ENCODE results near the gene CREB5. TPM values are rescaled to one million over a fixed set of nuclear protein-coding genes. Genes with fewer than 3 reads are reported as not detected.

Gene CREB5
- total RNA-seq, 1 experiment from 2014 or later: 0.49 TPM

GRCh38 chr7:28418311-28418710 is 6.0 kb downstream of the CREB5 start:
- Histone ChIP-seq H3K4me1 (ENCODE audit: control insufficient read depth in 1 of 2, insufficient read depth in 2 of 2, low read length in 2 of 2) (no peaks in the 10 kb centered on the region), H3K9me3 (ENCODE audit: control insufficient read depth in 1 of 2, insufficient read depth in 1 of 2, low read depth in 1 of 2, low read length in 2 of 2) (no peaks in the 10 kb centered on the region), H3K79me2 (ENCODE audit: insufficient read depth, low read length) (no peaks in the 10 kb centered on the region), H3K27me3 (ENCODE audit: insufficient read depth, low read length) (peaks cover 85% of the 10 kb centered on the region), H2AFZ (ENCODE audit: low read depth, low read length, poor library complexity, severe bottlenecking) (no peak overlapping the region), H3K9ac (ENCODE audit: low read length) (no peak overlapping the region), H3K4me3 (replicated peaks in 1 of 2; ENCODE audit: low read depth in 1 of 2, low read length in 2 of 2) (no peak overlapping the region), H3K36me3 (ENCODE audit: control insufficient read depth in 1 of 2, insufficient read depth in 2 of 2, low read length in 2 of 2) (no peaks in the 10 kb centered on the region), H3K4me2 (ENCODE audit: low read length) (no peak overlapping the region), H4K20me1 (ENCODE audit: insufficient read depth) (no peaks in the 10 kb centered on the region), H3K27ac (ENCODE audit: low read depth, low read length) (no peak overlapping the region), H3K9me2 (ENCODE audit: insufficient read depth) (no peaks in the 10 kb centered on the region)
- ChIA-PET RAD21 (ENCODE audit: low non-redundant PET in 1 of 2, low total read pairs in 2 of 2, uncharacterized antibody in 2 of 2, unreplicated experiment in 2 of 2) (no interaction called here), POLR2A (no interaction called here), CTCF (no interaction called here)
- DNase-seq (ENCODE audit: low read depth, low spot score) (no peak), ATAC-seq (no peak)
- BruUV-seq (replicated peaks): no TSS peak
- intact Hi-C loops (cut with micrococcal nuclease): no loop called here
- no peak for TF ChIP-seq FOSL1 (IDR thresholded peaks at IDR 0.05; ENCODE audit: low read depth)

GRCh38 chr7:28418966-28419365 is 6.6 kb downstream of the CREB5 start:
- DNase-seq (ENCODE audit: low read depth, low spot score) (no peak), ATAC-seq (no peak)
- Histone ChIP-seq H3K9me3 (ENCODE audit: control insufficient read depth in 1 of 2, insufficient read depth in 1 of 2, low read depth in 1 of 2, low read length in 2 of 2) (no peaks in the 10 kb centered on the region), H3K4me3 (replicated peaks in 1 of 2; ENCODE audit: low read depth in 1 of 2, low read length in 2 of 2) (no peak overlapping the region), H2AFZ (ENCODE audit: low read depth, low read length, poor library complexity, severe bottlenecking) (no peak overlapping the region), H3K9ac (ENCODE audit: low read length) (no peak overlapping the region), H3K27ac (ENCODE audit: low read depth, low read length) (no peak overlapping the region), H3K27me3 (ENCODE audit: insufficient read depth, low read length) (peaks cover 85% of the 10 kb centered on the region), H4K20me1 (ENCODE audit: insufficient read depth) (no peaks in the 10 kb centered on the region), H3K36me3 (ENCODE audit: control insufficient read depth in 1 of 2, insufficient read depth in 2 of 2, low read length in 2 of 2) (no peaks in the 10 kb centered on the region), H3K4me1 (ENCODE audit: control insufficient read depth in 1 of 2, insufficient read depth in 2 of 2, low read length in 2 of 2) (no peaks in the 10 kb centered on the region), H3K9me2 (ENCODE audit: insufficient read depth) (no peaks in the 10 kb centered on the region), H3K4me2 (ENCODE audit: low read length) (no peak overlapping the region), H3K79me2 (ENCODE audit: insufficient read depth, low read length) (no peaks in the 10 kb centered on the region)
- BruUV-seq (replicated peaks): no TSS peak
- ChIA-PET RAD21 (ENCODE audit: low non-redundant PET in 1 of 2, low total read pairs in 2 of 2, uncharacterized antibody in 2 of 2, unreplicated experiment in 2 of 2) (no interaction called here), CTCF (no interaction called here), POLR2A (no interaction called here)
- TF ChIP-seq ELF1 (IDR thresholded peaks at IDR 0.05; ENCODE audit: borderline replicate concordance, low read depth) (no peak), EZH2 (IDR thresholded peaks at IDR 0.05) (no peak), POLR2A (IDR thresholded peaks at IDR 0.05; ENCODE audit: borderline replicate concordance, extremely low read depth, insufficient read depth, insufficient read length) (no peak), JUND (IDR thresholded peaks at IDR 0.05) (no peak), EZH2phosphoT487 (IDR thresholded peaks at IDR 0.05; ENCODE audit: borderline replicate concordance) (no peak)
- intact Hi-C loops (cut with micrococcal nuclease): no loop called here
